ENCODE measurements around the gene OSBPL2. TPM values are rescaled to one million over a fixed set of nuclear protein-coding genes. Genes with fewer than 3 reads are reported as not detected.

OSBPL2 gene
- total and polyA plus RNA-seq, 4 experiments from 2014 or later, result 14.8 to 84.4 (median 49.1) TPM

DNA sequence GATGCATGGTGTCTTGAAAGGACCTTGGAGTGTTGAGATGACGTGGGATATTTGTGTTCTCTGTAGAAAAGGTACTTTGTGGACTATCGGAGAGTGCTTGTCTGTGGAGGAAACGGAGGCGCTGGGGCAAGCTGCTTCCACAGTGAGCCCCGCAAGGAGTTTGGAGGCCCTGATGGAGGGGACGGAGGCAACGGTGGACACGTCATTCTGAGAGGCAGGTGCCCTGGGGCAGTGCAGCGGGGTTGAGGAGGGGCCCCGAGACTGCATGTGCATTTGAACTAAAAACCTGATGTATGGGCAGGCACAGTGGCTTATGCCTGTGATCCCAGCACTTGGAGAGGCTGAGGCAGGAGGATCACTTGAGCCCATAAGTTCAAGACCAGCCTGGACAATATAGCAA lies 42.6 kb upstream of the OSBPL2 start:
- peak overlapping the region in 1 of 7 donors; percentile 75 for H3K27ac Mint-ChIP-seq
- POLR2A ChIA-PET (ENCODE audit: partially characterized antibody), result no interaction called here
- peaks cover 30 to 45% of the 10 kb centered on the region in 2 donors for H3K36me3 Mint-ChIP-seq
- DNase-seq, result no peak
- Histone ChIP-seq H3K27ac (ENCODE audit: low read depth, low read length) (no peak overlapping the region), H3K9me3 (ENCODE audit: control insufficient read depth in 1 of 2, low read length in 2 of 2) (no peaks in the 10 kb centered on the region), H3K4me1 (ENCODE audit: insufficient read depth, low read length) (no peaks in the 10 kb centered on the region), H3K4me3 (ENCODE audit: low read length in 2 of 2) (no peak overlapping the region), H3K36me3 (ENCODE audit: insufficient read depth, low read length) (peaks cover 38% of the 10 kb centered on the region), H3K27me3 (ENCODE audit: insufficient read depth, low read length) (no peaks in the 10 kb centered on the region)
- no peaks in the 10 kb centered on the region for H3K27me3 Mint-ChIP-seq
- no peaks in the 10 kb centered on the region for H3K9me3 Mint-ChIP-seq
- H3K4me1 Mint-ChIP-seq, result no peaks in the 10 kb centered on the region
- intact Hi-C loops (cut with micrococcal nuclease), result no loop called here
- CTCF ChIA-PET (ENCODE audit: partially characterized antibody), result no interaction called here
- peak overlapping the region in 1 of 8 donors; percentile 43 for H3K4me3 Mint-ChIP-seq

DNA sequence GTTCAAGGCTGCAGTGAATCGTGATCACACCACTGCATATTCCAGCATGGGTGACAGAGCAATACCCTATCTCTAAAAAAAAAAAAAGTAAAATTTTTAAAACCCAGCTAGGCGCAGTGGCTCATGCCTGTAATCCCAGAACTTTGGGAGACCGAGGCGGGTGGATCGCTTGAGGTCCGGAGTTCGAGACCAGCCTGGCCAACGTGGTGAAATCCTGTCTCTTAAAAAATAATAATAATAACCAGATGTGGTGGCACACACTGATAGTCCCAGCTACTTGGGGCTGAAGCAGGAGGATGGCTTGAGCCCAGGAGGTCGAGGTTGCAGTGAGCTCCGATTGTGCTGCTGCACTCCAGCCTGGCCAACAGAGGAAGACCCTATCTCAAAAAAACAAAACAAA lies 42.0 kb upstream of the OSBPL2 start:
- H3K27me3 ChIP-seq (ENCODE audit: insufficient read depth, low read length), result no peaks in the 10 kb centered on the region
- Mint-ChIP-seq H3K4me1 (no peaks in the 10 kb centered on the region), H3K27ac (no peak overlapping the region), H3K9me3 (no peaks in the 10 kb centered on the region), H3K4me3 (no peak overlapping the region), H3K27me3 (no peaks in the 10 kb centered on the region), H3K36me3 (peaks cover 31 to 47% of the 10 kb centered on the region in 2 donors)
- H3K9me3 ChIP-seq (ENCODE audit: control insufficient read depth in 1 of 2, low read length in 2 of 2), result no peaks in the 10 kb centered on the region
- H3K4me3 ChIP-seq (ENCODE audit: low read length in 2 of 2), result no peak overlapping the region
- no peak for DNase-seq
- H3K36me3 ChIP-seq (ENCODE audit: insufficient read depth, low read length), result peaks cover 39% of the 10 kb centered on the region
- CTCF ChIA-PET (ENCODE audit: partially characterized antibody), result no interaction called here
- intact Hi-C loops (cut with micrococcal nuclease), result no loop called here
- no peak overlapping the region for H3K27ac ChIP-seq (ENCODE audit: low read depth, low read length)
- no peaks in the 10 kb centered on the region for H3K4me1 ChIP-seq (ENCODE audit: insufficient read depth, low read length)
- POLR2A ChIA-PET (ENCODE audit: partially characterized antibody), result no interaction called here

GRCh38 chr20:62197311-62197710 lies 41.0 kb upstream of the OSBPL2 start:
- ChIA-PET CTCF (ENCODE audit: partially characterized antibody) (no interaction called here), POLR2A (ENCODE audit: partially characterized antibody) (no interaction called here)
- intact Hi-C loops (cut with micrococcal nuclease), result no loop called here
- Histone ChIP-seq H3K9me3 (ENCODE audit: control insufficient read depth in 1 of 2, low read length in 2 of 2) (no peaks in the 10 kb centered on the region), H3K4me1 (ENCODE audit: insufficient read depth, low read length) (no peaks in the 10 kb centered on the region), H3K36me3 (ENCODE audit: insufficient read depth, low read length) (peaks cover 42% of the 10 kb centered on the region), H3K27me3 (ENCODE audit: insufficient read depth, low read length) (no peaks in the 10 kb centered on the region), H3K27ac (ENCODE audit: low read depth, low read length) (no peak overlapping the region), H3K4me3 (ENCODE audit: low read length in 2 of 2) (no peak overlapping the region)
- no peaks in the 10 kb centered on the region for H3K4me1 Mint-ChIP-seq
- H3K4me3 Mint-ChIP-seq, result no peak overlapping the region
- H3K36me3 Mint-ChIP-seq, result peaks cover 40 to 53% of the 10 kb centered on the region in 2 donors
- no peak for DNase-seq
- no peak overlapping the region for H3K27ac Mint-ChIP-seq
- H3K27me3 Mint-ChIP-seq, result no peaks in the 10 kb centered on the region
- H3K9me3 Mint-ChIP-seq, result no peaks in the 10 kb centered on the region

- no peaks in the 10 kb centered on the region for H3K4me1 Mint-ChIP-seq
- peaks cover 40 to 54% of the 10 kb centered on the region in 2 donors for H3K36me3 Mint-ChIP-seq
- no peaks in the 10 kb centered on the region for H3K9me3 ChIP-seq (ENCODE audit: control insufficient read depth in 1 of 2, low read length in 2 of 2)
- peaks cover 42% of the 10 kb centered on the region for H3K36me3 ChIP-seq (ENCODE audit: insufficient read depth, low read length)
- no peak for DNase-seq
- H3K9me3 Mint-ChIP-seq, result no peaks in the 10 kb centered on the region
- CTCF ChIA-PET (ENCODE audit: partially characterized antibody), result interaction anchor here (1.5 kb wide), 1 partner anchor 10 kb away, joined by 3 read pairs; no protein-coding TSS in a partner anchor
- no peak overlapping the region for H3K4me3 ChIP-seq (ENCODE audit: low read length in 2 of 2)
- no peaks in the 10 kb centered on the region for H3K27me3 ChIP-seq (ENCODE audit: insufficient read depth, low read length)
- H3K4me3 Mint-ChIP-seq, result no peak overlapping the region
- POLR2A ChIA-PET (ENCODE audit: partially characterized antibody), result no interaction called here
- intact Hi-C loops (cut with micrococcal nuclease), result no loop called here
- H3K27ac ChIP-seq (ENCODE audit: low read depth, low read length), result no peak overlapping the region
- H3K27me3 Mint-ChIP-seq, result no peaks in the 10 kb centered on the region
- no peaks in the 10 kb centered on the region for H3K4me1 ChIP-seq (ENCODE audit: insufficient read depth, low read length)
- no peak overlapping the region for H3K27ac Mint-ChIP-seq
These were observed 40.5 kb upstream of the OSBPL2 start for GRCh38 chr20:62197801-62198200.

GRCh38 chr20:62198496-62198895 lies 39.8 kb upstream of the OSBPL2 start:
- Histone ChIP-seq H3K4me1 (ENCODE audit: insufficient read depth, low read length) (no peaks in the 10 kb centered on the region), H3K36me3 (ENCODE audit: insufficient read depth, low read length) (peaks cover 39% of the 10 kb centered on the region), H3K9me3 (ENCODE audit: control insufficient read depth in 1 of 2, low read length in 2 of 2) (no peaks in the 10 kb centered on the region), H3K27ac (ENCODE audit: low read depth, low read length) (no peak overlapping the region), H3K4me3 (ENCODE audit: low read length in 2 of 2) (no peak overlapping the region), H3K27me3 (ENCODE audit: insufficient read depth, low read length) (no peaks in the 10 kb centered on the region)
- CTCF ChIA-PET (ENCODE audit: partially characterized antibody), result interaction anchor here (1.5 kb wide), 1 partner anchor 11 kb away, joined by 3 read pairs; no protein-coding TSS in a partner anchor
- no peak overlapping the region for H3K4me3 Mint-ChIP-seq
- peaks cover 44 to 54% of the 10 kb centered on the region in 2 donors for H3K36me3 Mint-ChIP-seq
- H3K27ac Mint-ChIP-seq, result no peak overlapping the region
- H3K9me3 Mint-ChIP-seq, result no peaks in the 10 kb centered on the region
- POLR2A ChIA-PET (ENCODE audit: partially characterized antibody), result no interaction called here
- no peaks in the 10 kb centered on the region for H3K27me3 Mint-ChIP-seq
- DNase-seq, result no peak
- intact Hi-C loops (cut with micrococcal nuclease), result no loop called here
- peaks cover 0 to 1% (median 0%) of the 10 kb centered on the region in 4 donors for H3K4me1 Mint-ChIP-seq

DNA sequence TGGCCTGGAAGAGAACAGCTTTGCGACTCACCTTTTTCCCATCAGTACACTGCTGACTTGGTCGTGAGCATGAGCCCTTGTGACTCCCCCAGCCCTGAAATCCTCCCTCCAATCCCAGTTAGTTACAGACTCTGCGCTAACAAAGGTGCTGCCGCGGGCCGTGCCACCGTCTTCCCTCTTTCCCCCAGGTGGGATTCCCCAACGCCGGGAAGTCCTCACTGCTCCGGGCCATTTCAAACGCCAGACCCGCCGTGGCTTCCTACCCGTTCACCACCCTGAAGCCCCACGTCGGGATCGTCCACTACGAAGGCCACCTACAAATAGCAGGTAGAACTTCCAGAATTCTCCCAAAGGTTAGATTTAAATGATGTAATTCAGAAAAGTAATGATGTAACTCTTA lies 39.4 kb upstream of the OSBPL2 start:
- Mint-ChIP-seq H3K4me1 (peaks cover 0 to 1% (median 0%) of the 10 kb centered on the region in 4 donors), H3K4me3 (no peak overlapping the region), H3K27ac (no peak overlapping the region), H3K36me3 (peaks cover 46 to 54% of the 10 kb centered on the region in 2 donors), H3K27me3 (no peaks in the 10 kb centered on the region), H3K9me3 (no peaks in the 10 kb centered on the region)
- H3K27ac ChIP-seq (ENCODE audit: low read depth, low read length), result no peak overlapping the region
- no peaks in the 10 kb centered on the region for H3K9me3 ChIP-seq (ENCODE audit: control insufficient read depth in 1 of 2, low read length in 2 of 2)
- DNase-seq, result no peak
- intact Hi-C loops (cut with micrococcal nuclease), result no loop called here
- no peaks in the 10 kb centered on the region for H3K4me1 ChIP-seq (ENCODE audit: insufficient read depth, low read length)
- ChIA-PET CTCF (ENCODE audit: partially characterized antibody) (interaction anchor here (1.5 kb wide), 1 partner anchor 11 kb away, joined by 3 read pairs; no protein-coding TSS in a partner anchor), POLR2A (ENCODE audit: partially characterized antibody) (no interaction called here)
- H3K4me3 ChIP-seq (ENCODE audit: low read length in 2 of 2), result no peak overlapping the region
- H3K36me3 ChIP-seq (ENCODE audit: insufficient read depth, low read length), result peaks cover 37% of the 10 kb centered on the region
- no peaks in the 10 kb centered on the region for H3K27me3 ChIP-seq (ENCODE audit: insufficient read depth, low read length)

DNA sequence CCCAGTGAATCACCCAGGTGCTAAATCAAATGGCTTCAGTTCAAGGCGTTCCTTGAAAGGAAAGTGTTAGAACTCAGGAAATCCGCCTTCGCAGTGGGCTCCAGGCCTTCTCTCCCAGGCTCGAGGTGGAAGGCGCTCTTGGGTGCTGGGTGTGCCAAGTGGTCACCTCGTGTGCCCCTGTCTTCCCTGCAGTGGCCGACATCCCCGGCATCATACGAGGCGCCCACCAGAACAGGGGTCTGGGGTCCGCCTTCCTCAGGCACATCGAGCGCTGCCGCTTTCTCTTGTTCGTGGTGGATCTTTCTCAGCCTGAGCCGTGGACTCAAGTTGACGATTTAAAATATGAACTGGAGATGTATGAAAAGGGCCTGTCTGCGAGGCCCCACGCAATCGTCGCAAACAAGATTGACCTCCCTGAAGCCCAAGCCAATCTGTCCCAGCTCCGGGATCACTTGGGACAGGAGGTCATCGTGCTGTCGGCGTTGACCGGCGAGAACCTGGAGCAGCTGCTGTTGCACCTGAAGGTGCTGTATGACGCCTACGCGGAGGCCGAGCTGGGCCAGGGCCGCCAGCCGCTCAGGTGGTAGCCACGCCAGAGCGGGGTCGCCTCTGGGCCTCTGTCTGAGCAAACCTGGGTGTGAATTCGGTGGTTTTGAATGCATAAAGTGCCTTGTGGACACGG lies 37.7 kb upstream of the OSBPL2 start:
- Histone ChIP-seq H3K4me1 (ENCODE audit: insufficient read depth, low read length) (no peaks in the 10 kb centered on the region), H3K36me3 (ENCODE audit: insufficient read depth, low read length) (peaks cover 37% of the 10 kb centered on the region), H3K27me3 (ENCODE audit: insufficient read depth, low read length) (no peaks in the 10 kb centered on the region), H3K4me3 (ENCODE audit: low read length in 2 of 2) (no peak overlapping the region), H3K27ac (ENCODE audit: low read depth, low read length) (no peak overlapping the region), H3K9me3 (ENCODE audit: control insufficient read depth in 1 of 2, low read length in 2 of 2) (no peaks in the 10 kb centered on the region)
- peaks cover 0 to 1% (median 0%) of the 10 kb centered on the region in 4 donors for H3K4me1 Mint-ChIP-seq
- H3K9me3 Mint-ChIP-seq, result no peaks in the 10 kb centered on the region
- ChIA-PET CTCF (ENCODE audit: partially characterized antibody) (no interaction called here), POLR2A (ENCODE audit: partially characterized antibody) (no interaction called here)
- H3K27me3 Mint-ChIP-seq, result no peaks in the 10 kb centered on the region
- no peak for DNase-seq
- intact Hi-C loops (cut with micrococcal nuclease), result no loop called here
- H3K27ac Mint-ChIP-seq, result no peak overlapping the region
- H3K4me3 Mint-ChIP-seq, result no peak overlapping the region
- H3K36me3 Mint-ChIP-seq, result peaks cover 42 to 47% of the 10 kb centered on the region in 2 donors

Data from CD4-positive, alpha-beta memory T cell (primary cell).